ENCODE measurements around the gene AGAP3.

- TF ChIP-seq CTCF (optimal IDR thresholded peaks at IDR 0.05 in 1 of 3, IDR thresholded peaks at IDR 0.05 in 1 of 3, conservative IDR thresholded peaks at IDR 0.05 in 1 of 3; ENCODE audit: extremely low read depth in 1 of 3, insufficient read depth in 2 of 3, low read length in 3 of 3) (no peak), EZH2 (IDR thresholded peaks at IDR 0.05; ENCODE audit: low read length) (no peak)
These were observed 15.7 kb upstream of the AGAP3 start for GRCh38 chr7:151070574-151070960.
